Activated CD8-positive, alpha-beta memory T cell treated with anti-CD3 and anti-CD28 coated beads, Interleukin-2, amount 50 U/mL, for 1 hour (primary cell): ENCODE measurements around the gene EPHA1.
A peak's percentile ranks its signal among the peaks of the same experiment; 100 is the strongest.

ENCODE experiments used
- DNase-seq: peaks from one replicate; pipeline ENCODE4 v3.0.0-alpha.2; 2020; ENCODE audit errors: extremely low read depth

EPHA1 gene

DNA sequence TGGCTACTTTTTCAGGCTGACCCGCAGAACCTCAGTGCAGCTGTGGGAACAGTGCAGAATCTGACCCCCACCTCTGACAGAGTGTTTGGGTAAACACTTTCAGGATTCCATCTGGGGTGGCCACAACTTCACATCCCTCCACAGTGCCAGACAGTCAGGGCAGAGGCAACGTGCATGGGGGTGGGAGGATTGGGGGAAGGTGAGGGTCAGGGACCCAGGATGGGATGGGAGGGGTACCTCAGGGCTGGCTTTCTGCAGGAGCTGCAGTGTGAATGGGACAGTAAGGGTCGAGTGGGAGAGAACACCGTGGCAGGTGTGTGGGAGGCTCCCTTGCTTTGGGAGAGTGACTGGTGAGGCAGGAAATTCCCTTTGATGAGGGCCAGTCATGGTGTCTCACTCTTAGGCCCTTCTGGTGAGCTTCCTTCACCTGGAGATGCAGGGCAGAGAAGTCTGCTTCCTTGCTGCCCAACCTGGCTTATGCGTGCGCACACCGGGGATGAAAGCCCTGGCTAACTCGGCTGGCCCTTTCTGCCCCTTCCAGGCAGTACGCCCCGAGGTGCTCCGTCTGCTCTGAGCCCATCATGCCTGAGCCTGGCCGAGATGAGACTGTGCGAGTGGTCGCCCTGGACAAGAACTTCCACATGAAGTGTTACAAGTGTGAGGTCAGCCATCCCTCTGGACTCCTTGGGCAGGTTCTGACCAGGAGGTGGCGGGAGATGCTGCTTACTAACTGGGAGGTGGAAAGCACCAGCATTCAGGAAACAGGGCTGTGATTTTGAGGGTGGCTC, 19.1 kb downstream of the EPHA1 start:
- no peak for DNase-seq

DNA sequence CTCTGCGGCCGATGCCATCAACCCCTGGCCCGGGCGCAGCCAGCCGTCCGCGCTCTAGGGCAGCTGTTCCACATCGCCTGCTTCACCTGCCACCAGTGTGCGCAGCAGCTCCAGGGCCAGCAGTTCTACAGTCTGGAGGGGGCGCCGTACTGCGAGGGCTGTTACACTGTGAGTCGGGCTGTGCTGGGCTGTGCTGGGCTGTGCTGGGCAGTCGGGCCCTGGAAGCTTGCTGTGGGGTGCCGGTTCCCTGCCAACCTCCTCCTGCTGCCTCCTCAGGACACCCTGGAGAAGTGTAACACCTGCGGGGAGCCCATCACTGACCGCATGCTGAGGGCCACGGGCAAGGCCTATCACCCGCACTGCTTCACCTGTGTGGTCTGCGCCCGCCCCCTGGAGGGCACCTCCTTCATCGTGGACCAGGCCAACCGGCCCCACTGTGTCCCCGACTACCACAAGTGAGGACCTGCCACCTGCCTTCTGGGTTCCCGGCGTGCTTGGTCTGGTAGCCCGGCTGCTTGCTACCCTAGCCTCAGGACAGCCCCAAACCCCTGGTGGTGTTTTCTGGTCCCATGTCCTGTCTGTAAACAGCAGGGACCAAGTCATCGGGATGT, 20.1 kb downstream of the EPHA1 start:
- no peak for DNase-seq

DNA sequence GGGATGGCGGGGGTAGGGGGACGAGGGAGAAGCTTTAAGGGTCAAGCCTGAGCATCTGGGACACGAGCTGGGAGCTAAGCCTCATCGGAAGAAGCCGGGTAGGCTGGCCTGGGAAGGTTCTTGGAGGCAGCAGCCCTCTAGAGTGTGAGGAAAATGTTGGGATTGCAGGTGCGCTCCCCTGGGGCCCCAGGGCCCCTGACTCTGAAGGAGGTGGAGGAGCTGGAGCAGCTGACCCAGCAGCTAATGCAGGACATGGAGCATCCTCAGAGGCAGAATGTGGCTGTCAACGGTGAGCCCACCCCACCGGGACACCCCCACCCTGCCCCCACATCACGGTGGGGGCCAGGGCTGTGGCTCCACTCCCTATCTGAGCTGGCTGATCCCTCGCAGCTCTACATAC, 20.6 kb downstream of the EPHA1 start:
- no peak for DNase-seq

DNA sequence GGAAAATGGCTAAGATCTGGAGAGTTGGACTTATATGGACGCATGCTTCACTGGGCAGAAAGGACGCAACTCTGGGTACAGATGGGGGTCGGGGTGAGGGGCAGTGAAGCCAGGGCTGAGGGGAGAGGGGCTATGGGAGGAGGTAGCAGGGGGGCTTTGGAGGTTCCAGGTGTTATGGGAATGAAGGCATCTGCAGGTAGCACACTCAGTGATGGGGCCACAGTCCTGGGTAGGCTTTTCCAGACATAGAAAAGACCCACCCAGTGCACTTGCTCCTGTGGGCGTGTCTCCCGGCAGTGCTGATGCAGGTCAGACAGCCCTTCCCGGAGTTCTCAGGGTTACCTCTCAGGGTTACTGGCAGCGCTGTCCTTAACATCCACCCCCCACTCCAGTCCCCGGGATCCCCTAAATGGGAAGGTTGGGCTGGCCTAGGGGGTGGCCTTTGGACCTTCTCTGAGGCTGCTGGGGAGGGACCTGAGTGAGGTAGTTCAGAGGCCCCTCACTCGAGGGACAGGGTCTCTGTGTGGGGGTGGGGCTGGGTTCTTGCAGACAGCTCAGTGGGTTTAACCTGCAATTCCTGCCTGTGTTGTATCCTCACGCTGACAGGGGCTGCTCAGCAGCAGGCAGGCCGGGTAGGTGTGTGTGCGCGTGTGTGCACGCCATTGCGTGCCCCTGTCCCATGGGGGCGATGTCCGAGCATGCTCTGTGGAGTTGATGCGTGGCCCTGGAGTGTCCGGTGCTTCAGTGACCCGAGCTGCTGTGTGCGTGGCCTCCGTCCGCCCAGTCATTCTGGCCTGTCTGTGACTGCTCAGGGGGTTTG, 21.3 kb downstream of the EPHA1 start:
- DNase-seq: no peak

DNA sequence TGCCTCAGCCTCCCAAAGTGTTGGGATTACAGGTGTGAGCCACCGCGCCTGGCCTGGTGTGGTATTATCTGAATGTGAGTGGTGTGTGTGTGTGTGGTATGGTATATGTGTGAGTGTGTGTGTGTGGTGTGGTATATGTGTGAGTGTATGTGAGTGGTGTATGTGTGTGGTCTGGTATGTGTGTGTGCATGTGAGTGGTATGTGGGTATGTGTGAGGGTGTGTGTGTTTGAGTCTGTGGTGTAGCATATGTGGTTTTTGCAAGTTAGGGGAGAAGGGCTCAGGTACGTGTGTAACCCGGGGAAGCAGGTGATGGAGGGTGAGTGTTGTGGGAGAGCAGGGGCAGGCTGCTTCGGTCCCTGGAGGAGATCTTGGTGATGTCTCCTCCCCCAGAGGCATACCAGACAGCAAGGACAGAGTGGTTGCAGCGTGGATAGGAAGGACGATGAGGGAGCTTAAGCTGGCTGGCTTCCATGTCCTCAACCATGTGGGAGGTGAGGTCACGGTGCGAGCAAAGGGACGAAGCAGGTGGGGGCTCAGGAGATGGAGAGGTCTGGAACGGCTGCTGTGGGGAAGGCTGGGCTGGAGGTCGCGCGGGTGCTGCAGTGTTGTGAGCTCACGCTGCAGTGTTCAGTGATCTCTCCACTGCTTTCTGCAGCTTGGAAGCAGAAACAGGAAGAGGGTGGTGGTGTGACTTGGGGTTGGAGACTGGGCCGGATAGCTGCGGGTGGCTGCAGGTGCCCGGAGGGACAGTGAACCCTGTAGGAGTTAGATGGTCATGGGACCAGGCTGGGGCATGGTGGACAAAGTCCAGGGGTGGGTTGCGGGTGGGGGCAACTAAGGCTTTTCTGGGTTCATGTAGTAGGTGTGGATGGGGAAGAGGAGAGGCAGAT, 22.5 kb downstream of the EPHA1 start:
- no peak for DNase-seq

DNA sequence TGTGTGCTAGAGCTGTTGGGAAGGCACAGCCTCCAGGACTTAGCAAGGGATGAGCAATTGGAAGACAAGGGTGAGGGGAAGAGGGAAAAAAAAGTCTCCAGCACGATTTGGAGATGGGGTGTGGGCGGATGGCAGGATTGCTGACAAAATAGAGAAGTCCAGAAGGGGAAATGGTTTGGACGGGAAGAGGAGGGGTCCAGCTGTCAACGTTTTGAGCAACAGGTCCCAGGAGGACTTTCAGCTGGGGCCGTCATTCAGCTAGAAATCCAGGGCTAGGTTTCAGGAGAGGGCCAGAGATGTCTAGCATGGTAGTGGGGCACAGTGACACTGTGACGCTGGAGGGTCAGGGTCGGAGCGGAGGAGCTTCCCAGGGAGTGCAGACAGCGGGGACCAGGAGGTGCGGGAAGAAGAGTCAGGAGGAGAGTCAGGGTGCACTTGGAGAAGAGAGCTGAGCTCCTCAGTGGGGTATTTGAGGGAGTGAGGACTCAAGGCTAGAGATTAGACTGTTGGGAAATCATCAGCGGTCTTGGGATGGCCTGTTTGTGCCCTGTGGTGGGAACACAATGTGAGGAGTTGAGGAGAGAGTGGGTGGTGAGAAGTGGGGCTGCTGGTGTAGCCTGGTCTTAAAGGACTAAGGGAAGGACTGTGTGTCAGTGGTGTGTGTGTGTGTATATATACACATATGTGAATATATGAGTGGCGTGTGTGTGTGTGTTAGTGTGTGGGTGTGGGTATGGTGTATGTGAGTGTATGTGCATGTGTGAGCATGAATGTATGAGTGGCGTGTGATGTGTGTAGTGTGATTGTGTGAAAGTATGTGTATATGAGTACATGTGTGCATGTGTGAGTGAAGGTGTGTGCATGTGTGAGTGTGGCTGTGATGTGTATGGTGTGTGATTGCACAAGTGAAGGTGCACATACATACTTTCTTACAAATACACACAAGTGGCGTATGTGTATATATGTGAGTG, 23.7 kb downstream of the EPHA1 start:
- no peak for DNase-seq

DNA sequence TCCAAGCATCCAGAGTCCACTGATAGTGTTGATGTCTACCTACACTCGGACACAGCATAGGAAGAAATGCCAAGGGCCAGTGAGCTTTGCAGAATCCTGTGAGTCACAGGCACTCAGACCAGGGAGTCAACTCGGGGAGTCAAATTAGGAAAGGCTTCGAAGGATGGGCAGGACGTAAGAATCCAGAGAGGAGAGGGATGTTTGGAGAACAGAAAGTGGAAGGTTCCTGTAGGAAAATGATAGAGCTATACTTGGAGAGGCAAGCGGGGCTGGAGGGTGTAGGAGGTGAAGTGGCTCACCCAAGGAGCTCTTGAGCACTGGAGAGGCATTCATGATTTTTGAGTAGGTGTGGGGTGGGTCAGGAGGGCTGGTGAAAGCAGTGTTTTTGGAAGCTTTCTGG, 24.5 kb downstream of the EPHA1 start:
- no peak for DNase-seq

DNA sequence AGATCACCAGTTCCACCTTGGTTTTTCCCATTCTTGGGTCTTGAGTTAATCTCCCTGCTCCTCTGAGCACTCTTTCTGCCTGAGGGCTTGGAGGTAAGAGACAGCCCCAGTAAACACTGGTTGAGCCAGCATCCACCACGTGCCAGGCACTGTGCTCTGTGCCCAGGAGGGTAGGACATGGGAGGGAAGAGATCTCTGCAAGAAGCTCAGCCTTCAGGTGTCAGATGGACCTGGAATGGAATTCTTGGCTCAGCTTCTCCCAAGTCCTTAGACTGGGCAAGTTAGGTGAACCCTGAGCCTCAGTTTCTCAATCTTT, 25.1 kb downstream of the EPHA1 start:
- DNase-seq: no peak

DNA sequence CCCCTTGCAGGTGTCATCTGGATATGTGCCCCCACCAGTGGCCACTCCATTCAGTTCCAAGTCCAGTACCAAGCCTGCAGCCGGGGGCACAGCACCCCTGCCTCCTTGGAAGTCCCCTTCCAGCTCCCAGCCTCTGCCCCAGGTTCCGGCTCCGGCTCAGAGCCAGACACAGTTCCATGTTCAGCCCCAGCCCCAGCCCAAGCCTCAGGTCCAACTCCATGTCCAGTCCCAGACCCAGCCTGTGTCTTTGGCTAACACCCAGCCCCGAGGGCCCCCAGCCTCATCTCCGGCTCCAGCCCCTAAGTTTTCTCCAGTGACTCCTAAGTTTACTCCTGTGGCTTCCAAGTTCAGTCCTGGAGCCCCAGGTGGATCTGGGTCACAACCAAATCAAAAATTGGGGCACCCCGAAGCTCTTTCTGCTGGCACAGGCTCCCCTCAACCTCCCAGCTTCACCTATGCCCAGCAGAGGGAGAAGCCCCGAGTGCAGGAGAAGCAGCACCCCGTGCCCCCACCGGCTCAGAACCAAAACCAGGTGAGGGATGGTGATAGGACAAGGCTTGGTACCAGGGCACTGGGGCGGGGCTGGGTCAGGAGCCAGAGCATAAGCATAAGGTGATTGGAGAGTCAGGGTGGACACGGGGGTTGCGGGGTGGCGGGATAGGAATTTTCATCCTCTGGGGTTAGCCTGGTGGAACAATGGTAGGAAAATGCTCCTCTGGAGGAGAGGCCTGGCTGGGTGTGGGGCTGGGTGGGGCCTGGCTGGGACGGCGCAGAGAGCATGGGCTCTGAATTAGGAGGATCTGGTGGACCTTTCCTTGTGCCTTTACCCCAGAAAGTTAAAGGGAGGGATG, 25.6 kb downstream of the EPHA1 start:
- DNase-seq: no peak

DNA sequence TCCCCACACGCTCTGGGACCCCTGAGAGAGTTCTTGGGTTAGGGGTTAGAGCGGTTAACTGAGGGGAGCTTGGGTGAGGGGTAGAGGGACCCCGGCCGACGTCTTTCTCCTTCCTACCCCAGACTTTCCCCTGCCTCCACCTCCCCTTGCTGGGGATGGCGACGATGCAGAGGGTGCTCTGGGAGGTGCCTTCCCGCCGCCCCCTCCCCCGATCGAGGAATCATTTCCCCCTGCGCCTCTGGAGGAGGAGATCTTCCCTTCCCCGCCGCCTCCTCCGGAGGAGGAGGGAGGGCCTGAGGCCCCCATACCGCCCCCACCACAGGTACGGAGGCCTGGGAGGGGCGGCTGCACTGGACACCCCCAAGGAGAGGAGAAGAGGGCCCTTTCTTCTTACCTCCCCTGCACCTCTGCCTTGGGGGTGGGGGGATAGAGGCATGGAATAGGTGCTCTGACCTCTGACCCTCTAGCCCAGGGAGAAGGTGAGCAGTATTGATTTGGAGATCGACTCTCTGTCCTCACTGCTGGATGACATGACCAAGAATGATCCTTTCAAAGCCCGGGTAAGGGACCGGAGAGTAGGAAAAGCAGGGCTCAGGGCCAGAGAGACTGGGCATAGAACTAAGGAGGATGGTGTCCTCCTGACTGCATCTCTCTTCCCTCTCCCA, 26.4 kb downstream of the EPHA1 start:
- no peak for DNase-seq

DNA sequence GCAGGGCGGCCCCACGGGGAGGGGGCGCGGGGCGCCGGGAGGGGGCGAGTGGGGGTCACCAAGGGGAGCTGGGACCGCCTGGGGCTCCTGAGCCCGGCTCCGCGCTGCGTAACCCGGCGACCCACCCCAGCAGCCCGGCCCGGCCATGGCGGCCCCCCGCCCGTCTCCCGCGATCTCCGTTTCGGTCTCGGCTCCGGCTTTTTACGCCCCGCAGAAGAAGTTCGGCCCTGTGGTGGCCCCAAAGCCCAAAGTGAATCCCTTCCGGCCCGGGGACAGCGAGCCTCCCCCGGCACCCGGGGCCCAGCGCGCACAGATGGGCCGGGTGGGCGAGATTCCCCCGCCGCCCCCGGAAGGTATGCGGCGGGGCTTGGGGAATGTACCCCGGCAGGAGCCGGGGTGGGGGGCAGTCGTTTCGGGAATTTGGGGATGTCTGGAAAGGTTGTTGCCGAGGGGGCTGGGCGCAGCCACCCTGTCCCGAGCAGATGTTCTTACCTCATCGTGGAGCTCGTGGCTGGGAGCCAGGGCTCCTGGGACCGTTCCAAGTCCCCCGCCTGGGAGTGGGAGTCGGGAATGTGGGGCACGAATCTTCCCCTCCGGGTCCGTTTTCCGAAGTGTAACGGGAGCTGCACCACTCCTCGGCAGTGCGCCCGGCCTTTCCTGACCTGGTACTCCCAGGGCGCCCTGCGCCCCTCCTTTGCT, 27.1 kb downstream of the EPHA1 start:
- DNase-seq: no peak

DNA sequence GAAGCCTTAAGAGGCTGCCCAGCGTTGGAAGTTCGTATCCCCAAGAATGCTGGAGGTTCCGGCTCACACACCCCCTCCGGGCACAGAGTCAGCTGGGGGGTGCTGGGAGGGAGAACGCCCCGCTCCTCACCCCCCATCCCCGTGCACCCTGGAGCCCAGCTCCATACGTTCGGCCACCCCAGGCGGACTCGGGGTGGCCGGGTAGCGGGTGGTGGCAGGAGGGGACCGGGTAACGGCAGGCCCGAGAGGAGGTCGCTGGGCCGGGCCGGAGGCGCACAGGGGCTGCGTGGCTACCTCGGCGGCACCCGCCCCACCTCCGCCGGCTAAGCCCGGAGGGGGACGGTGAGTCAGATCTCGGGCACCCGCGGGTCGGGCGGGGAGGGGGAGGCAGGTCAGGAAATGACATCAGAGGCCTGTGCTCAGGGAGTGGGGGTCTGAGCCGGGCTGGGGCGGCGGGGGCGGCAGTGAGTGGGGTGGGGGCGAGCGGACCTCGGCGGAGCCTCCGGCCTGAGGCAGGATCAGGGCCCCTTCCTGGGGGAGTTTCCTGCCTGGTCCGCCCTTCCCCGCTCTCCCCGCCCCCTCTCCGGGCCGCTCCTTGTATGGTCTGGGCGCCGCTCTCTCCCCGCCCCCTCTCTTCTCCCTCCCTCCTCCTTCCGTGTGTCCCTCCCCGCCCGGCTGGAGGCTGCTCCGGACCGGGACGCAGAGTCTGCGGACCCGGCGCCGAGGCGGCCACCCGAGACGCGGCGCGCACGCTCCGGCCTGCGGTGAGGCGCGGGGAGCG, 27.8 kb downstream of the EPHA1 start, which contains the start of gene ZYX:
TSS of gene ZYX (plus strand) at position 700 of the 781 bp plus-strand sequence. CDS start 227 bp downstream, outside the sequence.
- peak; percentile 78 for DNase-seq

DNA sequence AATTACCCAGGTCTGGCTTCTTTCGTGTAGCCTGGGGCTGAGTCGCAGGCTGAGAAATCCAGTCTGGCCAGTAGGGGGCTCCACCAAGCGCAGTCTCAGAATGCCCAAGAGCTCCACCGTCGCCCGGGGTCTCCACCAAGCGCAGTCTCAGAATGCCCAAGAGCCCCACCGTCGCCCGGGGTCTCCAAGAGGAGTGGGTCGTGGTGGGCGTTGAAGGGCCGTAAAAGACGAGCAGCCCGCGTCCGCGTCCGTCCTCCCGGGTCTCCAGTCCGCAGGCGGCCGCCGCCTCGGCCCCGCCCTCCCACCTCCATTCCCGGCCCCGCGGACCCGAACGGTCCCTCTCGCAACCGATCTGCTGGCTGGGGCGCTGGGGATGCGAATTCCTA, 28.4 kb downstream of the EPHA1 start:
- peak; percentile 69 for DNase-seq

DNA sequence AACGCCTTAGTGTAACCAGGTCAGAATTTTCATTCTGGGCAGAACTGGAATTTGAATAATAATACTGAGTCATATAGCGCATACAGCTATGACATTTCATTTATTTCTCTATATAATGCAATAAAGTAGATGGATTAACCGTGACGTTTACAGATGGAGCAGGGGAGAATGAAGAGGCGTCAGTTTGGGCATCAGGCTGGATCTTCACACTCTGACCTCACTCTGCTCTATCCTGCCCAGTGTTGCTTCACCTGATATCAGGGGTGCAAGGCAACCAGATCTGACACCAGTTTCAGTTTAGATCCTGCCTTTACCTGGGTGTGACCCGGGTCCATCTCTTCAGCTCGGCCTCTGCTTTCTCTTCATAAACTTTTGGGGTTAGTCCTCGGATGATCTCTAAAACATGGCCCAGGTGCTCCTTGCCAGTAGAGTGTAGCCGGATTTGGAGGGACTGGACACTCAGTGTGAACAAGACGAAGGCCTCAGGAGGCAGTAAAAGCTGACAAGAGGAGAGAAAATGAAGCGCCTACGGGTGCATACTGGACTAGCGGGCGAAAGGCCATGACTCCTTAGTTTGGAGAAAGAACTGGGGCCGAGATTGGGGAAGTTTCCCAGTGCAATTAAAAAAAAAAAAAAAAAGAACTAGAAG, 28.9 kb downstream of the EPHA1 start:
- no peak for DNase-seq

DNA sequence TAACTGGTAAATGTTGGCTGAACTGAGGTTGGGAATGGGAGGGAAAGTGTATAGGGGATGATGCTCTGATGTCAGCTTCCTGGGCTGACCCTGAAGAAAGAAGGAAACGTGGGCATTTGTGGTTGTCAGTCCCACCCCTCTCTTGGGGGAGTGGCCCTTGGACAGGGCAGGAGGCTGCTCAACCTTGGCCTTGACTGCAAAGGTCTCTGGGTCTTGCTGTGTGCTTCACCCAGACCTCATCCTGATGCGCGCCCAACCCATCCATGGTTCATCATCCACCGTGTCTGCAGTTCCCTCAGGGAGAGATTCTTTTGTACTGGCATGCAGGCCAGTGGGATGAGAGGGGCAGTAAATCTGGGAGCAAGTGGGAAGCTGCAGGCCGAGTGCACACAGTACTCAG, 32.3 kb downstream of the EPHA1 start:
- DNase-seq: no peak

DNA sequence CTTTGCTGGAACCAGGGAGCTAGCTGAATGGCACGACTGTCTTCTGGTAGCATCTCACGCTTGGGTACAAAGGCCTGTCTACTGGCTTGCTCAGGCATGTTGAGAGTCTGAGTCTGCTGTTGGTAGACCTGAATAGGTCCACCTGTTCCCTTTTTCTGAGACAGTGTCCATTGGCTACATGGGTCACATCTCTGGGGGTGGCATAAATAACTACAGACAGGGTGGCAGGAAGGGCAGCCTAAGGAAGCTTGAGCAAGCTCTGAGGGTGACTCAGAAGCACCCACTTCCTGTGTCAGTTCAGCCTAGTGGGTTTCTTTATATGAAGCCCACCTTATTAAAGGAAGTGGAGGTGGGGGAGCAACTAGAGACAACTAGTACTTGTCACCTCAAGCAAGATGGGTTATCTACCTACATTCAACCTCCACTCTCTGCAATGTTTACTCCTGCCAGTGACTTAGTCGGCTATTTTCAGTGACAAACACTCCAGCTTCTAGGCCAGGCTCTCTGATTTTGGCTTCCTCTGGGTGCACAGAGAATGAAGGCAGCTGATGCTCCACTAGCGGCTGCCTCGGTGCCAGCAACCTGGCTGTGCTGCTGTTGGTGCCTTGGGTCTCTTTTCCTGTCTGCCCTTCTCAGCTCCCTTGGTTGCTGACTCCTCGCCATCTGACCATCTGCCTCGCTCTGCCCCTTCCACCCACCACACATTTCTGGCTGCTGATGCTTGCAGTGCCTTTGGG, 33.2 kb downstream of the EPHA1 start:
- peak; percentile 50 for DNase-seq
